ENCODE measurements around the gene NAT10. TPM values are rescaled to one million over a fixed set of nuclear protein-coding genes. Genes with fewer than 3 reads are reported as not detected.

Gene NAT10
- polyA plus RNA-seq, 1 of the 3 experiments (the other 2 are of a cell fraction), result 31.0 TPM

- no peaks in the 10 kb centered on the region for H3K27me3 ChIP-seq (ENCODE audit: insufficient read depth)
- H3K9me2 ChIP-seq, result no peaks in the 10 kb centered on the region
- H3K36me3 ChIP-seq (replicated peaks in 1 of 2; ENCODE audit: control insufficient read depth in 1 of 2, insufficient read depth in 2 of 2, low read length in 1 of 2), result peaks cover 20 to 39% of the 10 kb centered on the region in 2 experiments
- peaks cover 100% of the 10 kb centered on the region for H3K79me2 ChIP-seq (ENCODE audit: insufficient read depth)
- H3K27ac ChIP-seq (ENCODE audit: low read depth in 2 of 2, low read length in 1 of 2), result 0 out of 4 replicates have a peak overlapping the region, but pooled peaks of 1 of the 2 experiments have one; percentile 2
- H3K4me2 ChIP-seq, result no peak overlapping the region
- TF ChIP-seq FOSL2 (IDR thresholded peaks at IDR 0.05; ENCODE audit: borderline replicate concordance, low read depth), result no peak
- TF ChIP-seq TAF1 (IDR thresholded peaks at IDR 0.05; ENCODE audit: borderline replicate concordance, low read depth, low read length), result no peak
- no peak for TF ChIP-seq ZBTB33 (IDR thresholded peaks at IDR 0.05; ENCODE audit: borderline replicate concordance, low read depth)
- no peak for TF ChIP-seq SIN3A (IDR thresholded peaks at IDR 0.05; ENCODE audit: borderline replicate concordance, low read depth, low read length)
- TF ChIP-seq PBX3 (IDR thresholded peaks at IDR 0.05), result no peak
- TF ChIP-seq NRF1 (IDR thresholded peaks at IDR 0.05; ENCODE audit: low read depth, low read length), result no peak
- TF ChIP-seq FOXM1 (IDR thresholded peaks at IDR 0.05; ENCODE audit: low read depth), result no peak
- no peak for TF ChIP-seq RFX5 (IDR thresholded peaks at IDR 0.05; ENCODE audit: low read length)
- TF ChIP-seq TEAD4 (IDR thresholded peaks at IDR 0.05; ENCODE audit: borderline replicate concordance, insufficient read depth), result no peak
- no peak for TF ChIP-seq ELF1 (IDR thresholded peaks at IDR 0.05)
- no peak for TF ChIP-seq NFIC (IDR thresholded peaks at IDR 0.05; ENCODE audit: borderline replicate concordance)
- no peak for TF ChIP-seq RAD21 (IDR thresholded peaks at IDR 0.05; ENCODE audit: low read length)
- TF ChIP-seq MEF2A (IDR thresholded peaks at IDR 0.05; ENCODE audit: borderline replicate concordance, low read depth), result no peak
- no peak for TF ChIP-seq RCOR1 (IDR thresholded peaks at IDR 0.05; ENCODE audit: low read length)
- no peak for TF ChIP-seq IRF3 (IDR thresholded peaks at IDR 0.05; ENCODE audit: low read depth, low read length)
- no peak for TF ChIP-seq EZH2phosphoT487 (IDR thresholded peaks at IDR 0.05; ENCODE audit: borderline replicate concordance, low read depth)
- TF ChIP-seq YY1 (IDR thresholded peaks at IDR 0.05; ENCODE audit: low read depth), result no peak
- no peak for TF ChIP-seq CHD2 (IDR thresholded peaks at IDR 0.05; ENCODE audit: low read length, partially characterized antibody)
- TF ChIP-seq REST (IDR thresholded peaks at IDR 0.05; ENCODE audit: low read depth, low read length), result no peak
- H4K20me1 ChIP-seq (ENCODE audit: insufficient read depth), result peaks cover 99% of the 10 kb centered on the region
- H3K4me3 ChIP-seq (ENCODE audit: low read depth in 2 of 2, low read length in 1 of 2), result no peak overlapping the region
- ChIA-PET CTCF (interaction anchor here (0.6 to 2.3 kb wide), 2 partner anchors 30 to 67 kb away, joined by 3 to 10 read pairs; no protein-coding TSS in a partner anchor), POLR2A (no interaction called here)
- no peak overlapping the region for H2AFZ ChIP-seq (ENCODE audit: low read depth)
- DNase-seq, result no peak
- H3K4me1 ChIP-seq (ENCODE audit: control insufficient read depth in 1 of 2, insufficient read depth in 2 of 2, low read depth in 1 of 2, low read length in 1 of 2), result peaks cover 0 to 68% of the 10 kb centered on the region in 2 experiments
- WGBS (ENCODE audit: low lambda C conversion rate), result 94% methylated on average over 2 of the region's 2 CpGs
- no peaks in the 10 kb centered on the region for H3K9me3 ChIP-seq
- H3F3A ChIP-seq (replicated peaks; ENCODE audit: insufficient read depth), result peaks cover 13% of the 10 kb centered on the region
- H3K9ac ChIP-seq, result no peak overlapping the region
Measured at GRCh38 chr11:34064291-34064690, 41.1 kb upstream of the NAT10 start.

Data from SK-N-SH (cell line).